Prostate gland (tissue), 2 donors: ENCODE measurements around the gene INTS15.

Experiments used
- CTCF ChIP-seq, 4 experiments: fragments of 200-600 bp in 2 of 4; fragments of 450-650 bp in 2 of 4; sonication (generic) in 2 of 4; IDR thresholded peaks; 1 replicate in 3 of 4; 2 replicates in 1 of 4; pipeline ENCODE4 v1.5.1; 2016 to 2019; ENCODE audit warnings: antibody characterized with exemption in 4 of 4, mild to moderate bottlenecking in 2 of 4, moderate library complexity in 2 of 4
- POLR2A ChIP-seq: fragments of 450-650 bp; IDR thresholded peaks from one replicate; pipeline ENCODE4 v1.6.1; 2016; ENCODE audit warnings: antibody characterized with exemption, mild to moderate bottlenecking

DNA sequence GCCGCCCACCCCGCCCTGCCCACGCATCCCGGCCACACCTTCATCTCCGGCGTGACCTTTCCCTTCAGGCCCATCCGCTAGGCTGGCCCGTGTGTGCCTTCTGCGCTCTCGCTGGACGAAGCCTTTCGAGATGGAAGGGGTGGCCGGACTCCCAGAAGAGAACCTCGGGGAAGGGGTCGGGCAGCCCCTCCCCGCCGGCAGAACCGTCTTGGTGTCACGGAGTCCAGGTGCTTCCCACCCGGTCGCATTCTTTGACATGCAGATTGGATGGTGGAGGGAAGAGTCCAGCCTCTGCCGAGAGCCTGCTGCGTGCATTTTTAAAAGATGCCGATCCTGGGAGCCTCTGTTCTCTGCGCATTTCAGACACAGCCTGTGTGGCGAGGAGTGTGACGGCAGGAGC is 18.3 kb downstream of the INTS15 start:
- TF ChIP-seq CTCF (IDR thresholded peaks at IDR 0.05) = no peak
- no peak for TF ChIP-seq POLR2A
